Neural progenitor cell (in vitro differentiated cells): ENCODE results near the gene KCNQ1. TPM values are rescaled to one million over a fixed set of nuclear protein-coding genes. Genes with fewer than 3 reads are reported as not detected.

ENCODE experiments used
- DNase-seq: peaks from one replicate; pipeline ENCODE4 v3.0.0-alpha.2; 2016; ENCODE audit warnings: low spot score
- H2AFZ ChIP-seq: fragments of 200-600 bp; sonication (generic); replicated peaks from 2 replicates; pipeline ENCODE4 v1.6.1; 2016; ENCODE audit warnings: antibody characterized with exemption
- H3F3A ChIP-seq: fragments of 200-600 bp; sonication (generic); 2 replicates; pipeline ENCODE4 v1.6.1; 2016; ENCODE audit warnings: antibody characterized with exemption, low read depth
- H3K27ac ChIP-seq: fragments of 200-600 bp; sonication (generic); 2 replicates; pipeline ENCODE4 v1.5.1; 2016; ENCODE audit warnings: mild to moderate bottlenecking
- H3K27me3 ChIP-seq: fragments of 200-600 bp; sonication (generic); 2 replicates; pipeline ENCODE4 v1.6.1; 2016; ENCODE audit warnings: mild to moderate bottlenecking, moderate library complexity
- H3K36me3 ChIP-seq: fragments of 200-600 bp; sonication (generic); 2 replicates; pipeline ENCODE4 v1.5.1; 2016
- H3K4me1 ChIP-seq: fragments of 200-600 bp; sonication (generic); 2 replicates; pipeline ENCODE4 v1.6.1; 2016; ENCODE audit warnings: mixed run types
- H3K4me2 ChIP-seq: fragments of 200-600 bp; sonication (generic); 2 replicates; pipeline ENCODE4 v1.6.1; 2016
- H3K4me3 ChIP-seq: fragments of 200-600 bp; sonication (generic); 2 replicates; pipeline ENCODE4 v1.5.1; 2016
- H3K79me2 ChIP-seq: fragments of 200-600 bp; sonication (generic); 2 replicates; pipeline ENCODE4 v1.6.1; 2016; ENCODE audit warnings: low read depth
- H3K9ac ChIP-seq: fragments of 200-600 bp; sonication (generic); 2 replicates; pipeline ENCODE4 v1.6.1; 2016
- H3K9me3 ChIP-seq: fragments of 200-600 bp; sonication (generic); 2 replicates; pipeline ENCODE4 v1.5.1; 2016; ENCODE audit warnings: low read depth
- H4K20me1 ChIP-seq: fragments of 200-600 bp; sonication (generic); 2 replicates; pipeline ENCODE4 v1.6.1; 2016; ENCODE audit warnings: low read depth
- H3K27ac Mint-ChIP-seq: 3 replicates; pipeline ENCODE4 v1.8.0; 2021; ENCODE audit warnings: mixed read lengths
- H3K27me3 Mint-ChIP-seq: 2 replicates; pipeline ENCODE4 v1.8.0; 2022; ENCODE audit warnings: low read depth, mild to moderate bottlenecking, inconsistent platforms, moderate library complexity, mixed read lengths; ENCODE audit not compliant: insufficient read depth
- H3K36me3 Mint-ChIP-seq: 3 replicates; pipeline ENCODE4 v1.8.0; 2021; ENCODE audit warnings: mixed read lengths
- H3K4me1 Mint-ChIP-seq: 3 replicates; pipeline ENCODE4 v1.8.0; 2021; ENCODE audit warnings: mixed read lengths
- H3K4me3 Mint-ChIP-seq: 3 replicates; pipeline ENCODE4 v1.8.0; 2021; ENCODE audit warnings: mild to moderate bottlenecking, moderate library complexity, mixed read lengths
- H3K9me3 Mint-ChIP-seq: 3 replicates; pipeline ENCODE4 v1.8.0; 2020; ENCODE audit warnings: mixed read lengths
- EZH2 ChIP-seq: fragments of 200-600 bp; sonication (generic); IDR thresholded peaks from 2 replicates; pipeline ENCODE4 v1.6.1; 2017; ENCODE audit warnings: antibody characterized with exemption, mild to moderate bottlenecking, moderate library complexity
- EZH2phosphoT487 ChIP-seq: fragments of 200-600 bp; sonication (generic); IDR thresholded peaks from 2 replicates; pipeline ENCODE4 v1.6.1; 2017; ENCODE audit warnings: antibody characterized with exemption
- total RNA-seq: library from RNA; depleted of rRNA; stranded (reverse); fragments of >200 nt; gene quantifications from 2 replicates; pipeline ENCODE4 v1.2.3, GENCODE V29; 2015; ENCODE audit warnings: low replicate concordance
- TF ChIP-seq, protein P1 (sequence below): fragments of 200-600 bp; sonication (generic); IDR thresholded peaks from 2 replicates; pipeline ENCODE4 v1.5.1; 2017; ENCODE audit warnings: antibody characterized with exemption, mild to moderate bottlenecking

The KCNQ1 gene
- total RNA-seq, 1 donor from 2014 or later = 0.11 TPM

DNA sequence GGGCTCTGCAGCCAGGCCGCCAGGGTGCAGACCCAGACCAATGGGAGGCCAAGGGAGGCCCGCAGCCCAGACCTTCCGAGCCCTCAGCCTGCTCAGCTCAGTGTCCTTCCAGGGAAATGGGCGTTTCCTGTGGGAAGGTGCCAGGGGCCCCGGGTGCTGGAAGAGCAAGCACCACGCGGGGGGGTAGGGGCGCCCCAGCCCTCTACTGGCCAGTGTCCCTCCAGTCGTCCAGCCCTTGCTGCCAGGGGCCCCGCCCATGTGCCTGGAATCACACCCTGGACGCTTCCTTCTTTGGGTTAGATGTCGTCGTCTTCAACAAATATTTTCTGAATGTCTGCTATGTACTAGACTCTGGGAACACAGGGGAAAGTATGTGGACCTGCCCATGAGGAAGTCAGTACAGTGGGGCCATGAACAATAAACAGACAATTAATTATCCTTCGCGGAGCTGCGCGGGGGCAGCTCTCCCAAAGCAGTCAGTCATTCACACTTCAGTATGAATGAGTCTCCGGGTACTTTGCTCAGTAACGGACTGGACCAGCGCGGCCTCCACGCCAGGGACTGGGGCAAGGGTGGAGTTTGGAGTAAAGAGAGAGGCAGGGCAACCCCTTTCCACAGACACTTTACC, 380.6 kb downstream of the KCNQ1 start:
- no peaks in the 10 kb centered on the region for H4K20me1 ChIP-seq
- peak overlapping the region; percentile 47 for H3K4me3 Mint-ChIP-seq
- no peaks in the 10 kb centered on the region for H3K79me2 ChIP-seq
- H3K36me3 Mint-ChIP-seq = peaks cover 12% of the 10 kb centered on the region
- H3K4me3 ChIP-seq = no peak overlapping the region
- H3K9me3 Mint-ChIP-seq = peaks cover 54% of the 10 kb centered on the region
- no peak overlapping the region for H3K4me2 ChIP-seq
- no peak overlapping the region for H2AFZ ChIP-seq
- H3K27ac Mint-ChIP-seq = peak overlapping the region; percentile 96
- no peak overlapping the region for H3K27ac ChIP-seq
- DNase-seq = no peak
- H3K9ac ChIP-seq = no peak overlapping the region
- peaks cover 28% of the 10 kb centered on the region for H3K4me1 Mint-ChIP-seq
- no peaks in the 10 kb centered on the region for H3K27me3 ChIP-seq
- H3K4me1 ChIP-seq = peaks cover 14% of the 10 kb centered on the region
- H3K27me3 Mint-ChIP-seq = peaks cover 27% of the 10 kb centered on the region
- no peak for TF ChIP-seq EZH2phosphoT487
- TF ChIP-seq, protein P1, sequence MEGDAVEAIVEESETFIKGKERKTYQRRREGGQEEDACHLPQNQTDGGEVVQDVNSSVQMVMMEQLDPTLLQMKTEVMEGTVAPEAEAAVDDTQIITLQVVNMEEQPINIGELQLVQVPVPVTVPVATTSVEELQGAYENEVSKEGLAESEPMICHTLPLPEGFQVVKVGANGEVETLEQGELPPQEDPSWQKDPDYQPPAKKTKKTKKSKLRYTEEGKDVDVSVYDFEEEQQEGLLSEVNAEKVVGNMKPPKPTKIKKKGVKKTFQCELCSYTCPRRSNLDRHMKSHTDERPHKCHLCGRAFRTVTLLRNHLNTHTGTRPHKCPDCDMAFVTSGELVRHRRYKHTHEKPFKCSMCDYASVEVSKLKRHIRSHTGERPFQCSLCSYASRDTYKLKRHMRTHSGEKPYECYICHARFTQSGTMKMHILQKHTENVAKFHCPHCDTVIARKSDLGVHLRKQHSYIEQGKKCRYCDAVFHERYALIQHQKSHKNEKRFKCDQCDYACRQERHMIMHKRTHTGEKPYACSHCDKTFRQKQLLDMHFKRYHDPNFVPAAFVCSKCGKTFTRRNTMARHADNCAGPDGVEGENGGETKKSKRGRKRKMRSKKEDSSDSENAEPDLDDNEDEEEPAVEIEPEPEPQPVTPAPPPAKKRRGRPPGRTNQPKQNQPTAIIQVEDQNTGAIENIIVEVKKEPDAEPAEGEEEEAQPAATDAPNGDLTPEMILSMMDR = no peak
- no peak for TF ChIP-seq EZH2
- peaks cover 6% of the 10 kb centered on the region for H3K9me3 ChIP-seq
- no peaks in the 10 kb centered on the region for H3F3A ChIP-seq
- no peaks in the 10 kb centered on the region for H3K36me3 ChIP-seq

DNA sequence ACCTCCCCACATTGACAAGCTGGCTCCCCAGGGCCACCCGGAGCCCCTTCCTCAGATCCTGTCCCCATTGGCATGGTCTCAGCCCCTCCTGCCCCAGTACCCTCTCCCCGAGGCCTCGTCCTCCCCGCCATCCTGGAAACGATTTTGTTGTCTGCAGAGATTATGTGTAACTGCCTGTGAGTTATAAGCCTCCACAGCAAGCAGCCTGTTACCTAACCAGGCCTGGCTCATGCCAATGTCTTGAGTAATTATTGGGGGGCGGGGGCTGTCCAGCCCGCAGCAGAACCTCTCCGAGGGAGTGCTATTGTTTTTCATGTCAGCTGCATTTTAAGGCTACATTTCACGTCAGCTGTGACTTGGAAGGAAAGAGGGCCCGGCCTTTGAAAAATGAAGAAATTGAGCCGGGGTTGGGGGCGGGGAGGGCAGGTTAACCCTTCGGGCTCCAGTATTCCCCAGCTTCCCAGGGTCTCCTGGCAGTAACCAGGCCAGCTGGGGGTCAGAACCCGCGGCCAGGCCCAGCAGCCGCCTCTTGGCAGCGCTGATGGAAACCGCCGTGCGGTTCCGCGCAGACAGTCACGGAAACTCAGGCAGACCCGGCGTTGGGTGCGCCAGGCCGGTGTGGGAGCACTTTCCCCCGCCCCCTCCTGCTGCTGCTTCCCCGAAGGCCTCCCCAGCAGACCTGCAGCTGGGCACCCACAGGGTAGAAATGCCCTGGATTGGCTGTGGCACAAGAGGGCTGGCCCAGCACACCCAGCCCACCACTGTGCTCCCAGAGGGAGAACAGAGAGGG, 381.3 kb downstream of the KCNQ1 start:
- H3K9ac ChIP-seq = no peak overlapping the region
- no peak overlapping the region for H3K27ac ChIP-seq
- H3K36me3 Mint-ChIP-seq = peaks cover 12% of the 10 kb centered on the region
- H3K79me2 ChIP-seq = no peaks in the 10 kb centered on the region
- TF ChIP-seq, protein P1 = no peak
- no peak for TF ChIP-seq EZH2phosphoT487
- H3F3A ChIP-seq = no peaks in the 10 kb centered on the region
- H3K9me3 ChIP-seq = peaks cover 6% of the 10 kb centered on the region
- no peak overlapping the region for H3K4me3 ChIP-seq
- peaks cover 28% of the 10 kb centered on the region for H3K4me1 Mint-ChIP-seq
- no peaks in the 10 kb centered on the region for H3K36me3 ChIP-seq
- H3K9me3 Mint-ChIP-seq = peaks cover 50% of the 10 kb centered on the region
- peaks cover 23% of the 10 kb centered on the region for H3K27me3 Mint-ChIP-seq
- H2AFZ ChIP-seq = no peak overlapping the region
- H3K27ac Mint-ChIP-seq = peak overlapping the region; percentile 96
- peak overlapping the region; percentile 47 for H3K4me3 Mint-ChIP-seq
- DNase-seq = peak; percentile 47
- no peaks in the 10 kb centered on the region for H3K27me3 ChIP-seq
- no peaks in the 10 kb centered on the region for H4K20me1 ChIP-seq
- H3K4me1 ChIP-seq = peaks cover 14% of the 10 kb centered on the region
- no peak overlapping the region for H3K4me2 ChIP-seq

DNA sequence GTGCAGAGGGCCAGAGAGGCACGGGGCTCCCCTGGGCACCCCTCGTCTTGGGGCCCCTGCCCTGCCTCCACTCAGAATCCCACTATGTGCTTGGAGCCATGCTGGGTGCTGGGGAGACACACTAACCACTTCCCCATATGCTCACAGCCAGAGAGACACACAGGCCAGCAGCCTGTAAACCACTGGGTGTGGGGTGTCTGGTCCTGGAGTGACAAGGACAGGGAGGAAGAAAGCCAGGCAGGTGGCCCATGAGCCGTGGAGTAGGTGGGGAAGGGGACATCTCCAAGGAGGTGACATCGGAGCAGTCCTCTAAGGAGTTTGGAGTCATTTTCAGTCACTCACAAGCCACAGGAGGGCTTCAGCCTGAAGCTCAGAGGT, 381.9 kb downstream of the KCNQ1 start:
- peaks cover 28% of the 10 kb centered on the region for H3K4me1 Mint-ChIP-seq
- no peaks in the 10 kb centered on the region for H4K20me1 ChIP-seq
- peaks cover 48% of the 10 kb centered on the region for H3K9me3 Mint-ChIP-seq
- peak overlapping the region; percentile 81 for H3K27ac Mint-ChIP-seq
- no peak overlapping the region for H2AFZ ChIP-seq
- no peak for TF ChIP-seq EZH2phosphoT487
- TF ChIP-seq, protein P1 = no peak
- no peak for TF ChIP-seq EZH2
- peaks cover 6% of the 10 kb centered on the region for H3K9me3 ChIP-seq
- no peak for DNase-seq
- no peaks in the 10 kb centered on the region for H3K27me3 ChIP-seq
- no peaks in the 10 kb centered on the region for H3K36me3 ChIP-seq
- peaks cover 12% of the 10 kb centered on the region for H3K36me3 Mint-ChIP-seq
- H3K9ac ChIP-seq = no peak overlapping the region
- H3K4me3 ChIP-seq = no peak overlapping the region
- H3K4me2 ChIP-seq = no peak overlapping the region
- peaks cover 14% of the 10 kb centered on the region for H3K4me1 ChIP-seq
- no peaks in the 10 kb centered on the region for H3F3A ChIP-seq
- H3K4me3 Mint-ChIP-seq = no peak overlapping the region
- no peaks in the 10 kb centered on the region for H3K79me2 ChIP-seq
- peaks cover 21% of the 10 kb centered on the region for H3K27me3 Mint-ChIP-seq
- no peak overlapping the region for H3K27ac ChIP-seq
